Right lobe of liver (tissue), 4 donors: ENCODE data around the gene ABHD11.

ENCODE experiments used
- CTCF ChIP-seq, 4 donors: fragments of 200-600 bp in 3 of 4; fragments of 450-650 bp in 1 of 4; IDR thresholded peaks; one replicate each; pipeline versions ENCODE4 v1.5.1 to v1.8.0; 2016 to 2022; ENCODE audit warnings: antibody characterized with exemption in 4 of 4, mild to moderate bottlenecking in 2 of 4
- POLR2A ChIP-seq: fragments of 450-650 bp; IDR thresholded peaks from one replicate; pipeline ENCODE4 v1.6.1; 2017; ENCODE audit warnings: antibody characterized with exemption, mild to moderate bottlenecking
- donor health status: DM: no; HTN: no; CAD: no.
- donor health status: DM: no; HTN: no; CAD: no.
- donor health status: DM: no; HTN: yes; CAD: no.

DNA sequence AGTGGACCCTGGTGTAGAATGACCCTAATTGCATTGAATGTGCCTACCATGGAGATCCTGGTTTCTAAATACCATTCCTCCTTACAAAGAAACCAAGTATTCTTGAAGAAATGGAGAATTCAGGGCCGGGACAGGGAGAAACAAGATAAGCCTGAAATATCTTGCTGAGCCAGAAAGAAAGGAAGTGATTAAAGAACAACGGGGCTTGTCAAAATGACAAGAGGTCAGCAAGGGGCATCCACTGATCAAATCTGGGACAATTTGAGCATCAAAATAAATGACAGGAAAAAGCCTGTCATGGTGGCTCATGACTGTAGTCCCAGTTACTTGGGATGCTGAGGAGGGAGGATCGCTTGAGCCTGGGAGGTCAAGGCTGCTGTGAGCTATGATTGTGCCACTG lies 8.1 kb downstream of the ABHD11 start:
- TF ChIP-seq CTCF (IDR thresholded peaks at IDR 0.05) (no peak), POLR2A (no peak)
